ENCODE results near the gene KRT33B.

GRCh38 chr17:41338961-41339485, 30.6 kb downstream of the KRT33B start:
- TF ChIP-seq CTCF (IDR thresholded peaks at IDR 0.05) (no peak), POLR2AphosphoS5 (IDR thresholded peaks at IDR 0.05) (no peak), POLR2A (IDR thresholded peaks at IDR 0.05) (no peak)

Data from sigmoid colon (tissue), 4 donors.